NCI-H446 (cell line): ENCODE data around the gene SENP7.
"Not testable (repeated sequence)": the region's sequence is repeated elsewhere in the genome, so short reads cannot be mapped to it uniquely, and the experiment has no call there.

ENCODE experiments used
- DNase-seq, 2 experiments: peaks; one replicate each; lab custom pipeline; 2025; lab: John Stamatoyannopoulos, UW

Gene SENP7

GRCh38 chr3:101454629-101455028 is 58.4 kb downstream of the SENP7 start:
- DNase-seq, result no peak

- DNase-seq, result no peak
Observed at GRCh38 chr3:101453961-101454360, 59.1 kb downstream of the SENP7 start.

GRCh38 chr3:101438641-101439040 is 74.4 kb downstream of the SENP7 start:
- DNase-seq, result not testable (repeated sequence)

GRCh38 chr3:101433652-101434051 is 79.4 kb downstream of the SENP7 start:
- no peak for DNase-seq

- no peak for DNase-seq
Observed at GRCh38 chr3:101423984-101424888, 88.8 kb downstream of the SENP7 start.

DNA sequence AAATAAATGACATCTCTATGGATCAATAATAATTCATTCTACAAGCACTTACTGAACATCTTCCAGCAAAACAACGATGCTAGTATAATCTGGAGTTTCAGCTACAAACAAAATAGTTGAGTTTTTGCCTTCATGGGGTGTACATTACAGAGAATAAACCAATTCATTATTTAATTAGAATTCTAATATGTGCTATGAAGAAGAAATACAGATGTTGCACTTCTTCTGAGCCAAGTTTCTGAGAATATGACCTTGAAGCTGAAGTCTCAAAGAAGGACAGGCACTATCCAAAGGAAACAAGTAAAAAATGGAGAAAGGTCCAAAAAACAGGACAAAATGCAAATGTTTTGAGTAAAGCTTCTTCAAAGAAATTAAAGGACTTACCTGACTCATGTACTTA is 94.2 kb downstream of the SENP7 start:
- DNase-seq, result no peak

DNA sequence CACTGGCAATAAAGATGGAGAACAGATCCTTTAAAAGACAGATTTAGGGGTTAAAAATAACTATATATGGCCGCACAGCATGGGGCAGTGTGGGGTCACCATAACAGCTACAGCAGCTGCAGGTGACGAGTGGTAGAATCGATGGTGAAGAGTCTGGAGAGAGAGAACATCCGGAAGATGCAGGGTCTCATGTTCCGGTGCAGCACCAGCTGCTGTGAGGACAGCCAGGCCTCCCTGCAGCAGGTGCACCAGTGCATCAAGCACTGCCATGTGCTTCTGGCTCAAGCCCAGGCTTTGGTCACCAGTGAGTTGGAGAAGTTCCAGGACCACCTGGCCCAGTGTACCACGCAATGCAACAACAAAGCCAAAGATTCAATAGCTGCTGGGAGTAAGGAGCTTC is 98.9 kb downstream of the SENP7 start:
- peak in 1 of 2 experiments; percentile 7 for DNase-seq

DNA sequence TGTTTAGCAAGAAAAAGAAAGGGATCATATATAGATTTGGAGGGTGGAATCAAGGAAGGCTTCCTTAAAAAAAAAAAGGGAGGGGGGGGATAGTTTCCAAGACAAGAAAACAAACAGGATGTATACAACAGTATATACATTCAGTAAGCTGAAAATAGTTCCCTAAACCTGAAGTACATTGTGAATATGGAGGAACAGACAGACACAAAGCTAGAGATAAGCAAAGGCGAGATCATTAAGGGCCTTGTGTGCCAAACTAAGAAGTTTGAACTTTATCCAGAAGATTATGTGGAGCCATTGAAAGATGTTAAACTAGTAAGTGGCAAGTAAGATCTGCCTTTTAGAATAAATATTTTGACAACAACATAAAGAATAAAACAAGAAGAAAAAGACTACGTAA is 99.4 kb downstream of the SENP7 start:
- no peak for DNase-seq

- no peak for DNase-seq
Observed at GRCh38 chr3:101391413-101391950, 121.5 kb downstream of the SENP7 start.

GRCh38 chr3:101388706-101389105 is 124.3 kb downstream of the SENP7 start:
- DNase-seq, result no peak

- no peak for DNase-seq
Observed at GRCh38 chr3:101387351-101387750, 125.7 kb downstream of the SENP7 start.

DNA sequence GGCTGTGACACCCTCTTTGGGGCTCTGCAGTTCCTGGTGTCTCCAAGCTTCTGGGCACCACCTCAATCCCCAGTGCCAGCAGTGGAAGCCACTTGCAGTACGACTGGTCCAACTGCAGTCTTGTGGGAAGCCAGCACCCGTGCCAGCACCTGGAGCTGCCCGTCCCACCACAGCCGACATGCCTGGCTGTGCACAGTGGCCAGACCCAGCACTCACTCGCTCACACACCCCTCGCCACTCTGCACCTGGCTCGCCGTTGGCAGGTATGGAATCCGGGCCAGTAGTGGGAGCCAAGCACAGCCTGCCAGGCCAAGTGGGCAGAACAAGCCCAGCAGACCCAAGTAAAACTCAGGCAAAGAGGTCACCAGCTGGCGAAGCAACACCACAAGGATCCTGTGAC is 128.6 kb downstream of the SENP7 start:
- no peak for DNase-seq

DNA sequence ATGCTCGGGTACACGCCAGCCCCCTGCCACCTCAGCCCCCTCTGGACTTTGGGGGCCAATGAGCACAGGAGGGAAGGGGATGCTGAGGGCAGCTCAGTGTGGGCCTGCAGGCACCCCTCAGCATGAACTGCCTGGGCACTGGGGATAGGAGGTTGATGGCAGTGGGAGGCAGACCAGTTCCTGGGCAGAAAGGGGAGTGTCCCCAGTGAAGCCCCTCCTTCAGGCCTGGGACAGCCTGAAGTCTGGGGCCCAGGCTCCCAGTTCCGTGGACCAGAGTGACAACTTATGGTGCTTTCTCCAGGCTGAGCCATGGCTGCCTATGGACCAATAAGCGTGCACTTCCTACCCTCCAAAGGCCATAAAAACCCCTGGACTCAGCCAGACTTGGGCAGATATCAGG is 129.4 kb downstream of the SENP7 start:
- DNase-seq, result no peak

DNA sequence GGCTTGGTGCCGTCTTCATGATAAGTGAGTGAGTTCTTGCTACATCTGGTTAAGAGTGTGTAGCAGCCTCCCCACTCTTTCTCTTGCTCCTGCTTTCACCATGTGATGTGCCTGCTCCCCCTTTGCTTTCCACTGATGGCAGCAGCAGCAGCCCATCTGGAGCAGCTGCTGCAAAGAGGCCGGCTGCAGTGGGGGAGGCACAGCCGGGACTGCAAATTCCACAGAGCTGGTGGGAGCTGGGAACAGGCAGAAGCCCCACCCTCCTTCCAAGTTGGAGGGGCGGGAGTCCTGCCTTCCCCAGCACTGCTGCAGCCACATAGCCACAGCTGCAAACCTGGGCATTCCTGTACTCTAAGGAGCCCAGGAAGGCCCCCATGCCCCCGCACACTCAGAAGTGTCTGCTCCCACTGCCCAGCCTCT is 129.8 kb downstream of the SENP7 start:
- DNase-seq, result no peak

DNA sequence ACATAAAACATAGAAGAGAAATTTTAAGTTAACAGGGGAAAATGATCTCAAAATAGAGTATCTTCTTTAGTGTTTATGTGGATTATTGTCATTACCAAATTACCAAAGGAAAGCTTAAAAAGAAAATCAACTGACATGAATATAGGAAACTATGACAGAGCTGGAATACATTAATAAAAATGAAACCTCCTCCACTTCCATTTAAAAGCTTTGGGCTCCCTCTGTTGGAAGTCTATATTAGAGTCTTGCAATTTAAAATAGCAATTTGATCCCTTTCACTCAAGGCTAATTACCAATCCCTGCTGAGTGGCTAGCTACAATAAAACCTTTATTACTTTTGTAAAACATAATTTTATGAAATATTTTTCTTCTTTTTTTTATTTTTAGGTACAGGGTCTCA is 131.2 kb downstream of the SENP7 start:
- DNase-seq, result peak in 1 of 2 experiments; percentile 14

DNA sequence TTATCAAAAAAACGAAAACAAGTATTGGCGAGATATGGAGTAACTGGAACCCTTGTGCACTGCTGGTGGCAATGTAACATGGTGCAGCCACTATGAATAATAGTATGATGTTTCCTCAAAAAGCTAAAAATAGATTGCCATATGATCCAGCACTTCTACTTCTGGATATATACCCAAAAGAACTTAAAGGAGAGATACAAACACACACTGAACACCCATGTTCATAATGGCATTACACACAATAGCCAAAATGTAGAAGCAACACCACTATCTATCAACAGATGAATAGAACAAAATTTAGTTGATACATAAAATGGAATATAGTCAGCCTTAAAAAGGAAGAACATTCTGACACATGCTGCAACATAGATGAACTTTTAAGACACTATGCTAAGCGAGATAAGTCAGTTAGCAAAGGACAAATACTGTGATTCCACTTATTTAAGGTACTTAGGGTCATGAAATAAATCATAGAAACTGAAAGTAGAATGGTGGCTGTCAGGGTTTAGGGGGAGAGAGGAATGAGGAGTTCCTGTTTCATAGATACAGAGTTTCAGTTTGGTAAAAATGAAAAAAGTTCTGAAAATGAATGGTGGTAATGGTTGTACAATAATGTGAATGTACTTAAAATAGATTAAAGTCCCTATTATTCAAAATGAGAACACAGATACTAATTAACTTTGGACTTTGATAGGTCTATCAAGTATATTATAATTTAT is 133.2 kb downstream of the SENP7 start:
- no peak for DNase-seq

- DNase-seq, result no peak
Observed at GRCh38 chr3:101377796-101378195, 135.2 kb downstream of the SENP7 start.

GRCh38 chr3:101377209-101377608 is 135.8 kb downstream of the SENP7 start:
- DNase-seq, result no peak

DNA sequence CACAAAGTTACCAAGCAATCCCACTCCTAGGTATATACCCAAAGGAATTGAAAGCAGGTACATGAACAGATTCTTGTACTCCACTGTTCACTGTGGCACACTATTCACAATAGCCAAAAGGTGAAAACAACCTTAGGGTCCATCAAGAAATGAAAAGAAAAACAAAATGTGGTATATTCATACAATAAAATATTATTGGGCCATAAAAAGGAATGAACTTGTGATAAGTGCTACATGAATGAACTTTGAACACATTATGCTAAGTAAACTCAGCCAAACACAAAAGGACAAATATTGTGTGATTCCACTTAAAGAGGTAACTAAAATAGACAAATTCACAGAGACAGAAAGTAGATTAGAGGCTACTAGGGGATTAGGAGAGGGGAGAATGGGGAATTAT is 137.4 kb downstream of the SENP7 start:
- no peak for DNase-seq

DNA sequence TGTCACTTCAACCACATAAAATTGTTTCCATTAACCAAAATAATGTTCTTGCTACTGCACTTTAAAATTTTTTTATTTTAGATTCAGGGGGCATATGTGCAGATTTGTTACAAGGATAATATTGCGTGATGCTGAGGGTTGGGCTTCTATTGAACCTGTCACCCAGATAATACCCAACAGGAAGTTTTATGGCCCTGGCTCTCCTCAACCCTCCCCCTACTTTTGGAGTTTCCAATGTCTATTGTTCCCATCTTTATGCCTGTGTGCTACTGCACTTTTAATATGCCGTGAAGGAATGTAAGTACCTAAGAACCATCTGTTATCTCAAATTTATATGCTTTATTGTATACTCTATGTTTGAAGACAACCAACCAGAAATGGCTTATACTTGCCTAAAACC is 150.6 kb downstream of the SENP7 start:
- no peak for DNase-seq

GRCh38 chr3:101351829-101352228 is 161.2 kb downstream of the SENP7 start:
- DNase-seq, result no peak

GRCh38 chr3:101340591-101340990 is 172.4 kb downstream of the SENP7 start:
- DNase-seq, result no peak

DNA sequence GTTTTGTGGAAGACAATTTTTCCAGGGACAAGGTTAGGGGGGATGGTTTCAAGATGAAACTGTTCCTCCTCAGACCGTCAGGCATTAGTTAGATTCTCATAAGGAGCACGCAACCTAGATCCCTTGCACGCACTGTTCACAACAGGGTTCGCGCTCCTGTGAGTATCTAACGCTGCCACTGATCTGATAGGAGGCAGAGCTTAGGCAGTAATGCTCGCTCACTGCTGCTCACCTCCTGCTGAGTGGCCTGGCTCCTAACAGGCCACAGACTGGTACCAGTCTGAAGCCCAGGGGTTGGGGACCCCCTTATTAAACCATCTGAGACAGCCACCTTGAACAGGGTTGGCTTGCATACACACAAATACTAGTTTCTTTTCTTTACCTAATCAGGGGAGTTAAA is 179.1 kb downstream of the SENP7 start:
- DNase-seq, result no peak
